Activated naive CD4-positive, alpha-beta T cell treated with anti-CD3 and anti-CD28 coated beads, Interleukin-2, amount 50 U/mL, for 24 hours (primary cell): ENCODE measurements around the gene SPOPL.
"Not testable (repeated sequence)": the region's sequence is repeated elsewhere in the genome, so short reads cannot be mapped to it uniquely, and the experiment has no call there.

Experiments used
- H3K27ac Mint-ChIP-seq: one replicate; pipeline ENCODE4 v1.8.0; 2021; ENCODE audit warnings: mild to moderate bottlenecking, mixed read lengths
- H3K27me3 Mint-ChIP-seq: one replicate; pipeline ENCODE4 v1.8.0; 2021; ENCODE audit warnings: mixed read lengths
- H3K36me3 Mint-ChIP-seq: one replicate; pipeline ENCODE4 v1.8.0; 2021; ENCODE audit warnings: mixed read lengths
- H3K4me1 Mint-ChIP-seq: one replicate; pipeline ENCODE4 v1.8.0; 2021; ENCODE audit warnings: mixed read lengths
- H3K4me3 Mint-ChIP-seq: one replicate; pipeline ENCODE4 v1.8.0; 2021; ENCODE audit warnings: mild to moderate bottlenecking, mixed read lengths
- H3K9me3 Mint-ChIP-seq: one replicate; pipeline ENCODE4 v1.8.0; 2021; ENCODE audit warnings: mixed read lengths

Gene SPOPL

DNA sequence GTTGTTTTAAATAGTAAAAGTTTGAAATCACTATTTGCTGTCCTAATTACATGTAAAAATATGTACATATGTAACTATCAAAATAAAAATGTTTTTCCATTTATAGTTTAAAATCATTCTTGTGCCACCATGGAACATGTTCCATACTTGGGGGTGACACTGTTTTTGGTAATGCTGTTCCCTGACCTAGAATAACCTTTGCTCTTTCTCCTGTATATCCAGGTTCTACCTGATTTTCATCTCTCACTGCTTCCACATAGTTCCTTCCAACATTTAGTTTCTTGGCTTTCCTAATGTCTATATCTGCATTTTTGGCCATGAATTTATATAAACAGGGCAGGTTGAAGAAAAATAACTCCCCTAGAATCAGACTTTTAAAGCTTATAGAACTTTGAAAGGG, 2.5 kb downstream of the SPOPL start:
- H3K9me3 Mint-ChIP-seq = no peaks in the 10 kb centered on the region
- H3K27ac Mint-ChIP-seq = peak overlapping the region; percentile 36
- peak overlapping the region; percentile 99 for H3K4me3 Mint-ChIP-seq
- H3K36me3 Mint-ChIP-seq = peaks cover 10% of the 10 kb centered on the region
- H3K4me1 Mint-ChIP-seq = peaks cover 65% of the 10 kb centered on the region
- H3K27me3 Mint-ChIP-seq = no peaks in the 10 kb centered on the region

GRCh38 chr2:138504546-138505235, 3.1 kb downstream of the SPOPL start:
- Mint-ChIP-seq H3K27me3 (no peaks in the 10 kb centered on the region), H3K36me3 (peaks cover 13% of the 10 kb centered on the region), H3K9me3 (no peaks in the 10 kb centered on the region), H3K4me3 (peak overlapping the region; percentile 99), H3K27ac (no peak overlapping the region), H3K4me1 (peaks cover 64% of the 10 kb centered on the region)

GRCh38 chr2:138507267-138507666, 5.7 kb downstream of the SPOPL start:
- Mint-ChIP-seq H3K4me1 (peaks cover 70% of the 10 kb centered on the region), H3K27me3 (peaks cover 1% of the 10 kb centered on the region), H3K4me3 (no peak overlapping the region), H3K27ac (no peak overlapping the region), H3K9me3 (no peaks in the 10 kb centered on the region), H3K36me3 (peaks cover 22% of the 10 kb centered on the region)

DNA sequence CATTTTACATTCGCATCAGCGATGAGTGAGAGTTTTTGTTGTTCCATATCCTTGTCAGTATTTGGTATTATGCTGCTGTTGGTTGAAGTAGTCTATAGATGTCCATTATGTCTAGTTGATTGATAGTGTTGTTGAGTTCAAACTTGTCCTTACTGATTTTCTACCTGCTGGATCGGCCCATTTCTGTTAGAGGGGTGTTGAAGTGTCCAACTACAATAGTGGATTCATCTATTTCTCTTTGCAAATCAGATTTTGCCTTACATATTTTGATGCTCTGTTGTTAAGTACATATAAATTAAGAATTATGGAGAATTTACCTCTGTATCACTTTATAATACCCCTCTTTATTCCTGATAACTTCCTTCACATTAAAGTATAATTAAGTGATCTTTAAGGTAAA, 8.7 kb downstream of the SPOPL start:
- peaks cover 25% of the 10 kb centered on the region for H3K36me3 Mint-ChIP-seq
- H3K4me3 Mint-ChIP-seq = no peak overlapping the region
- peaks cover 4% of the 10 kb centered on the region for H3K27me3 Mint-ChIP-seq
- no peak overlapping the region for H3K27ac Mint-ChIP-seq
- H3K9me3 Mint-ChIP-seq = peaks cover 5% of the 10 kb centered on the region
- peaks cover 65% of the 10 kb centered on the region for H3K4me1 Mint-ChIP-seq

GRCh38 chr2:138512672-138513071, 11.1 kb downstream of the SPOPL start:
- H3K27ac Mint-ChIP-seq = no peak overlapping the region
- H3K36me3 Mint-ChIP-seq = peaks cover 19% of the 10 kb centered on the region
- peaks cover 65% of the 10 kb centered on the region for H3K4me1 Mint-ChIP-seq
- no peak overlapping the region for H3K4me3 Mint-ChIP-seq
- peaks cover 4% of the 10 kb centered on the region for H3K27me3 Mint-ChIP-seq
- H3K9me3 Mint-ChIP-seq = peaks cover 5% of the 10 kb centered on the region

DNA sequence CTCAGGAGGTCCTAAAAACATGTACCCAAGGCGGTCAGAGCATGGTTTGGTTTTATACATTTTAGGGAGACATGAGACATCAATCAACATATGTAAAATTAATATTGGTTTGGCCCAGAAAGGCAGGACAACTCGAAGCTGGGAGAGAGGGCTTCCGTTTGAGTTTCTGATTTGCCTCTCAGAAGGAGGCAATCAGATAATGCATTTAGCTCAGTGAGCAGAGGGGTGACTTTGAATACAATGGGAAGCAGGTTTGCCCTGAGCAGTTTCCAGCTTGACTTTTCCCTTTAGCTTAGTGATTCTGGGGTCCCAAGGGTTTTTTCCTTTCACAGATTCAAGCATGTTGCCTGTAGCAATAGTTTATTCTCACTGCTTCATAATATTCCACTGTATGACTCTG, 12.6 kb downstream of the SPOPL start:
- Mint-ChIP-seq H3K27ac (no peak overlapping the region), H3K4me3 (no peak overlapping the region), H3K36me3 (peaks cover 17% of the 10 kb centered on the region), H3K4me1 (peaks cover 67% of the 10 kb centered on the region), H3K27me3 (peaks cover 4% of the 10 kb centered on the region), H3K9me3 (peaks cover 5% of the 10 kb centered on the region)

DNA sequence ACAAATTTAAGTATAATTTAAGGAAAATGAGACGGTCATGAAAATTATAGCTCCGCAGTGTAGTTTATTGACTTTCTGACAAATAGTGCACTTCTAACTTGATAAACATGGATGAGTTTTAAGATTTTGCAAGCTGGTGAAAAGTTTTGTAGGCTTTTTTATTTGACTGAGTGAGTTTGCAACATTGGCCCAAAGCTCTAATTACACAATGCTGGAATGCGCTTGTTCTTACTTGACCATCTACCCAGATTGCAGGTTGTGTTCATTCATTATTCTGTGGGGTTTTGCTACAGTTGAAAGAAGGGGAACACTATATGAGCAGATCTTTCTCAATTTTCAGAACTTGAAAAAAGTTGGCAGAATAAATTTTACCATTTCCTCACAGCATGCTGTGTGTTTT, 13.5 kb downstream of the SPOPL start:
- Mint-ChIP-seq H3K36me3 (peaks cover 11% of the 10 kb centered on the region), H3K4me1 (peaks cover 60% of the 10 kb centered on the region), H3K27me3 (peaks cover 4% of the 10 kb centered on the region), H3K4me3 (no peak overlapping the region), H3K27ac (no peak overlapping the region), H3K9me3 (peaks cover 5% of the 10 kb centered on the region)

GRCh38 chr2:138516030-138516704, 14.6 kb downstream of the SPOPL start:
- Mint-ChIP-seq H3K27me3 (peaks cover 4% of the 10 kb centered on the region), H3K4me1 (peaks cover 60% of the 10 kb centered on the region), H3K9me3 (peaks cover 5% of the 10 kb centered on the region), H3K36me3 (peaks cover 7% of the 10 kb centered on the region), H3K4me3 (no peak overlapping the region), H3K27ac (no peak overlapping the region)

DNA sequence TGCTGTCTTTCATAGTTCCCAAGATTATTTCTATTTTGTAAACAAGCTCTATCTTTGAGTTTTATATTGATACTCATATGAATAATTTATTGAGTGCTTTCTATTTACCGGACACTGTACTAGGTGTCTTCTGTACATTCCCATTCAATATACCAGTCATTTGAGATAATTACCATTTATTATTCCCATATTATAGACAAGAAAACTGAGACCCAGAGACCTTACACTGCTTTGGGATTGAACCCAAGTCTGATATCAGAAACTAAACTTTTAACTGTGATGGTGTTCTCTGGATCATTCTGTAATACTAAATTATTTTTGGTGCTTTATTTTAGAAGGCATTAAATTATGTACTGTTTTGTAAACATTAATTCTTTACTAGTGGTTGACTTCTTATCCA, 17.3 kb downstream of the SPOPL start:
- Mint-ChIP-seq H3K27ac (no peak overlapping the region), H3K4me3 (no peak overlapping the region), H3K27me3 (peaks cover 1% of the 10 kb centered on the region), H3K4me1 (peaks cover 45% of the 10 kb centered on the region), H3K9me3 (no peaks in the 10 kb centered on the region), H3K36me3 (peaks cover 8% of the 10 kb centered on the region)

DNA sequence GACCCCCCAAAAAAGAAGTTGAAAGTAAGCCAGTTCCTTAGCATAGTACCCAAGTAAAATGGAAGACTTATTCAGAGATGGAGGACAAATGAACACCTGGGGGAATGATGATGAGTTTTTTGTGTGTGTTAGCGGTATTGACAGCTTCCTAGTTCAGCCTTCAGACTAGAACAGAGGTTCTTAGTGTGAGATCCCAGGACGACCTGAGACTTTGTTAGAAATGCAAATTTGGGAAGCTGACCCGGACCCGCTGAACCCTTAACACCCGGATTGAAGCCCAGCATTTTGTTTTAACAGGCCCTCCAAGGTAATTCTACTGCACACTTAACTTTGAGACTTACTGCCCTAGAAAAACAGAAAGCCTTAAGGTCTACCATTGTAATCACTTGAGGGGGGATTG, 20.3 kb downstream of the SPOPL start:
- H3K4me1 Mint-ChIP-seq = peaks cover 32% of the 10 kb centered on the region
- H3K36me3 Mint-ChIP-seq = peaks cover 18% of the 10 kb centered on the region
- no peak overlapping the region for H3K27ac Mint-ChIP-seq
- H3K4me3 Mint-ChIP-seq = no peak overlapping the region
- no peaks in the 10 kb centered on the region for H3K27me3 Mint-ChIP-seq
- peaks cover 8% of the 10 kb centered on the region for H3K9me3 Mint-ChIP-seq

GRCh38 chr2:138522556-138522955, 21.0 kb downstream of the SPOPL start:
- Mint-ChIP-seq H3K4me1 (peaks cover 34% of the 10 kb centered on the region), H3K36me3 (peaks cover 19% of the 10 kb centered on the region), H3K4me3 (no peak overlapping the region), H3K27ac (no peak overlapping the region), H3K9me3 (peaks cover 12% of the 10 kb centered on the region), H3K27me3 (no peaks in the 10 kb centered on the region)

- H3K36me3 Mint-ChIP-seq = peaks cover 23% of the 10 kb centered on the region
- not testable (repeated sequence) for H3K27ac Mint-ChIP-seq, H3K4me3 Mint-ChIP-seq, H3K27me3 Mint-ChIP-seq
- peaks cover 15% of the 10 kb centered on the region for H3K9me3 Mint-ChIP-seq
- H3K4me1 Mint-ChIP-seq = peaks cover 36% of the 10 kb centered on the region
Measured at GRCh38 chr2:138523018-138523672, 21.6 kb downstream of the SPOPL start.

GRCh38 chr2:138523673-138524042, 22.1 kb downstream of the SPOPL start:
- H3K27me3 Mint-ChIP-seq, H3K27ac Mint-ChIP-seq, H3K4me3 Mint-ChIP-seq: not testable (repeated sequence)
- peaks cover 26% of the 10 kb centered on the region for H3K36me3 Mint-ChIP-seq
- H3K4me1 Mint-ChIP-seq = peaks cover 36% of the 10 kb centered on the region
- peaks cover 15% of the 10 kb centered on the region for H3K9me3 Mint-ChIP-seq

- Mint-ChIP-seq H3K9me3 (peaks cover 15% of the 10 kb centered on the region), H3K4me1 (peaks cover 41% of the 10 kb centered on the region), H3K36me3 (peaks cover 26% of the 10 kb centered on the region)
- H3K4me3 Mint-ChIP-seq, H3K27ac Mint-ChIP-seq, H3K27me3 Mint-ChIP-seq: not testable (repeated sequence)
Measured at GRCh38 chr2:138524353-138524752, 22.8 kb downstream of the SPOPL start.

GRCh38 chr2:138531913-138532312, 30.3 kb downstream of the SPOPL start:
- Mint-ChIP-seq H3K27ac (no peak overlapping the region), H3K27me3 (no peaks in the 10 kb centered on the region), H3K9me3 (peaks cover 11% of the 10 kb centered on the region), H3K36me3 (peaks cover 21% of the 10 kb centered on the region), H3K4me3 (no peak overlapping the region), H3K4me1 (peaks cover 66% of the 10 kb centered on the region)

GRCh38 chr2:138534791-138535190, 33.2 kb downstream of the SPOPL start:
- Mint-ChIP-seq H3K9me3 (peaks cover 13% of the 10 kb centered on the region), H3K4me1 (peaks cover 43% of the 10 kb centered on the region), H3K4me3 (no peak overlapping the region), H3K36me3 (peaks cover 27% of the 10 kb centered on the region), H3K27ac (no peak overlapping the region), H3K27me3 (no peaks in the 10 kb centered on the region)
